Endodermal cell (in vitro differentiated cells): Measurements from ENCODE around the gene CRACDL. TPM values are rescaled to one million over a fixed set of nuclear protein-coding genes. Genes with fewer than 3 reads are reported as not detected.

Source experiments
- DNase-seq: peaks from one replicate; pipeline ENCODE4 v3.0.0-alpha.2; 2017
- H3K27ac ChIP-seq: 2 replicates; pipeline ENCODE4 v1.5.1; 2013; ENCODE audit warnings: mild to moderate bottlenecking, low read depth, low read length, moderate library complexity
- H3K27me3 ChIP-seq: 2 replicates; pipeline ENCODE4 v1.6.1; 2013; ENCODE audit warnings: mild to moderate bottlenecking, low read length, moderate library complexity; ENCODE audit not compliant: insufficient read depth, control insufficient read depth, poor library complexity, severe bottlenecking
- H3K36me3 ChIP-seq: 2 replicates; pipeline ENCODE4 v1.7.0; 2013; ENCODE audit warnings: mild to moderate bottlenecking, low read length, moderate library complexity; ENCODE audit not compliant: control insufficient read depth, insufficient read depth
- H3K4me1 ChIP-seq: one replicate; pipeline ENCODE4 v1.7.0; 2013; ENCODE audit warnings: low read length; ENCODE audit not compliant: control insufficient read depth, insufficient read depth
- H3K4me3 ChIP-seq: 2 replicates; pipeline ENCODE4 v1.5.1; 2013; ENCODE audit warnings: mild to moderate bottlenecking, low read length, moderate library complexity
- H3K9ac ChIP-seq: 2 replicates; pipeline ENCODE4 v1.6.1; 2013; ENCODE audit warnings: mild to moderate bottlenecking, low read length, moderate library complexity; ENCODE audit not compliant: poor library complexity, severe bottlenecking; ENCODE audit errors: extremely low read depth
- H3K9me3 ChIP-seq: 2 replicates; pipeline ENCODE4 v1.6.1; 2013; ENCODE audit warnings: mild to moderate bottlenecking, low read length, moderate library complexity; ENCODE audit not compliant: control insufficient read depth
- H3K27ac Mint-ChIP-seq: 2 replicates; pipeline ENCODE4 v1.8.0; 2020; ENCODE audit warnings: mixed read lengths
- H3K27me3 Mint-ChIP-seq: 2 replicates; pipeline ENCODE4 v1.8.0; 2021; ENCODE audit warnings: mild to moderate bottlenecking, mixed read lengths; ENCODE audit not compliant: insufficient read depth
- H3K36me3 Mint-ChIP-seq: 2 replicates; pipeline ENCODE4 v1.8.0; 2020; ENCODE audit warnings: low read depth, mixed read lengths
- H3K4me1 Mint-ChIP-seq: 2 replicates; pipeline ENCODE4 v1.8.0; 2020; ENCODE audit warnings: mixed read lengths
- H3K4me3 Mint-ChIP-seq: 2 replicates; pipeline ENCODE4 v1.8.0; 2020; ENCODE audit warnings: mild to moderate bottlenecking, moderate library complexity, mixed read lengths
- H3K9me3 Mint-ChIP-seq: 2 replicates; pipeline ENCODE4 v1.8.0; 2020; ENCODE audit warnings: mild to moderate bottlenecking, mixed read lengths
- CTCF ChIP-seq: fragments of 200-600 bp; sonication (generic); conservative IDR thresholded peaks from 2 replicates; pipeline ENCODE4 v1.5.0; 2021; ENCODE audit warnings: antibody characterized with exemption, mild to moderate bottlenecking
- WGBS, 2 experiments: methylation state at CpG; one replicate each; pipeline versions ENCODE4 v1.1.5 to v1.1.7; 2013; ENCODE audit warnings: missing lambda C conversion rate in 2 of 2, mixed read lengths in 1 of 2; ENCODE audit not compliant: insufficient coverage in 1 of 2, insufficient read length in 1 of 2; 5-methylcytosine and 5-hydroxymethylcytosine counted together
- total RNA-seq, 2 donors: library from RNA; stranded (reverse); fragmentation: NEBNext Ultra II Directional in 1 of 2; extraction: Animal tissue kit (Norgen Biotek cat#: 25700) in 1 of 2; gene quantifications; 2 replicates in 1 of 2; 3 replicates in 1 of 2; pipeline ENCODE4 v1.2.1, GENCODE V29; 2021

Gene CRACDL
- total RNA-seq, 2 donors from 2014 or later = 0.26 to 0.31 TPM

- TF ChIP-seq CTCF = no peak
- Histone ChIP-seq H3K9ac (no peak overlapping the region), H3K4me1 (no peaks in the 10 kb centered on the region), H3K27ac (no peak overlapping the region), H3K27me3 (peaks cover 34% of the 10 kb centered on the region), H3K36me3 (no peaks in the 10 kb centered on the region), H3K9me3 (no peaks in the 10 kb centered on the region), H3K4me3 (no peak overlapping the region)
- 78 to 83% methylated on average over 2 to 3 of the region's 3 CpGs for WGBS, 2 experiments
- H3K27me3 Mint-ChIP-seq = peaks cover 36% of the 10 kb centered on the region
- no peak for DNase-seq
- H3K27ac Mint-ChIP-seq = no peak overlapping the region
- peaks cover 3% of the 10 kb centered on the region for H3K4me1 Mint-ChIP-seq
- H3K9me3 Mint-ChIP-seq = no peaks in the 10 kb centered on the region
- no peak overlapping the region for H3K4me3 Mint-ChIP-seq
- H3K36me3 Mint-ChIP-seq = no peaks in the 10 kb centered on the region
Observed at GRCh38 chr2:98931596-98931995, 4.4 kb downstream of the CRACDL start.

GRCh38 chr2:98929920-98930319, 6.1 kb downstream of the CRACDL start:
- Histone ChIP-seq H3K4me1 (no peaks in the 10 kb centered on the region), H3K36me3 (no peaks in the 10 kb centered on the region), H3K27me3 (peaks cover 19% of the 10 kb centered on the region), H3K27ac (no peak overlapping the region), H3K9ac (no peak overlapping the region), H3K4me3 (no peak overlapping the region), H3K9me3 (no peaks in the 10 kb centered on the region)
- Mint-ChIP-seq H3K27ac (no peak overlapping the region), H3K9me3 (no peaks in the 10 kb centered on the region), H3K4me3 (no peak overlapping the region), H3K4me1 (no peaks in the 10 kb centered on the region), H3K27me3 (peaks cover 27% of the 10 kb centered on the region), H3K36me3 (no peaks in the 10 kb centered on the region)
- 90 to 95% methylated on average over 9 to 13 of the region's 15 CpGs for WGBS, 2 experiments
- DNase-seq = no peak
- no peak for TF ChIP-seq CTCF

DNA sequence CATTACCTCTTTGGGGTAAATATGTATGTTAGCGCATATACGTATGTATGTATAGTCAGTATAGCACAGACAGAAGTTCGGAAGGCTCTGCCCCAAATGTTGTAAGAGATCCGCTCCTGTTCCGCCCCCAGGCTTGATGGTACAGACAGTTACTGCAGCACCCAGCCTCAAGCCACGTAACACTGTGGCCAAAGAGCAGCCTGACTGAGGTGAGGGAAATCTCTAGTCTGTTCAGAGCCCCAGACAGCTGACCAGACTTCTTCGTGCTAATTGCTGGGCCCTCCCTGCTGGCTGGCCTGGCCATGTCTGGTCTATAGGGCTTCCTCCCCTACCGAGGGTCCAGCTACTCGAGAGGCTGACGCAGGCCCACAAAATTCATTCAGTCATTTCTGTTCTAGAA, 7.8 kb downstream of the CRACDL start:
- no peak overlapping the region for H3K27ac Mint-ChIP-seq
- DNase-seq = no peak
- Histone ChIP-seq H3K27me3 (peaks cover 2% of the 10 kb centered on the region), H3K27ac (no peak overlapping the region), H3K4me3 (no peak overlapping the region), H3K4me1 (no peaks in the 10 kb centered on the region), H3K9ac (no peak overlapping the region), H3K9me3 (no peaks in the 10 kb centered on the region), H3K36me3 (no peaks in the 10 kb centered on the region)
- H3K27me3 Mint-ChIP-seq = peaks cover 12% of the 10 kb centered on the region
- no peak overlapping the region for H3K4me3 Mint-ChIP-seq
- H3K4me1 Mint-ChIP-seq = no peaks in the 10 kb centered on the region
- no peaks in the 10 kb centered on the region for H3K9me3 Mint-ChIP-seq
- H3K36me3 Mint-ChIP-seq = no peaks in the 10 kb centered on the region
- 92 to 93% methylated on average over 8 to 10 of the region's 10 CpGs for WGBS, 2 experiments
- TF ChIP-seq CTCF = no peak
